NOMO-1 treated with dmso at 0.1 percent for 144 hours (cell line): ENCODE results near the gene LANCL2.
"Not testable (repeated sequence)": the region's sequence is repeated elsewhere in the genome, so short reads cannot be mapped to it uniquely, and the experiment has no call there.

Source experiments
- DNase-seq: peaks from one replicate; lab custom pipeline; 2025; ENCODE audit not compliant: unreplicated experiment; lab: John Stamatoyannopoulos, UW

Gene LANCL2

GRCh38 chr7:55469271-55469681 is 104.1 kb downstream of the LANCL2 start:
- no peak for DNase-seq

GRCh38 chr7:55469721-55470120 is 104.6 kb downstream of the LANCL2 start:
- DNase-seq: no peak

- DNase-seq: no peak
These were observed 105.1 kb downstream of the LANCL2 start for GRCh38 chr7:55470261-55470660.

- DNase-seq: not testable (repeated sequence)
These were observed 106.5 kb downstream of the LANCL2 start for GRCh38 chr7:55471594-55471993.

- DNase-seq: not testable (repeated sequence)
These were observed 107.3 kb downstream of the LANCL2 start for GRCh38 chr7:55472406-55472805.

- no peak for DNase-seq
These were observed 108.0 kb downstream of the LANCL2 start for GRCh38 chr7:55472928-55473725.

GRCh38 chr7:55473932-55474331 is 108.8 kb downstream of the LANCL2 start:
- DNase-seq: no peak

GRCh38 chr7:55474944-55475854 is 110.1 kb downstream of the LANCL2 start:
- DNase-seq: no peak

GRCh38 chr7:55475855-55476803 is 111.0 kb downstream of the LANCL2 start:
- DNase-seq: no peak

GRCh38 chr7:55476852-55477780 is 112.0 kb downstream of the LANCL2 start:
- no peak for DNase-seq

GRCh38 chr7:55477781-55478374 is 112.7 kb downstream of the LANCL2 start:
- DNase-seq: no peak

GRCh38 chr7:55478700-55479099 is 113.6 kb downstream of the LANCL2 start:
- DNase-seq: no peak

- no peak for DNase-seq
These were observed 116.0 kb downstream of the LANCL2 start for GRCh38 chr7:55481155-55481554.

GRCh38 chr7:55483046-55483445 is 117.9 kb downstream of the LANCL2 start:
- DNase-seq: no peak
